IMR-90 (cell line): ENCODE results near the gene ARHGEF12. TPM values are rescaled to one million over a fixed set of nuclear protein-coding genes. Genes with fewer than 3 reads are reported as not detected.

Experiments
- ATAC-seq: fragments of 200-7000 bp; cut with Tn5 transposase; 2 replicates; pipeline ENCODE4 v1.9.1; 2020; ENCODE audit warnings: low read depth, mild to moderate bottlenecking, moderate library complexity
- BruUV-seq: library from RNA; stranded (reverse); fragments of 400-500 nt; replicated peaks from 2 replicates; lab custom pipeline; 2021; lab: Mats Ljungman, UMichigan
- CTCF ChIA-PET: fragments of 300-600 bp; formaldehyde crosslinking; extraction: SDS; loops from one replicate; lab custom pipeline; 2021; ENCODE audit warnings: antibody characterized with exemption; lab: Yijun Ruan, JAX
- POLR2A ChIA-PET: fragments of 300-600 bp; sonication (Branson Sonifier 250); formaldehyde crosslinking; loops from one replicate; lab custom pipeline; 2022; ENCODE audit warnings: antibody characterized with exemption; ENCODE audit not compliant: unreplicated experiment; lab: Charles Lee
- DNase-seq: peaks from one replicate; pipeline ENCODE4 v3.0.0; 2013
- H2AFZ ChIP-seq: replicated peaks from 2 replicates; pipeline ENCODE3; 2013; ENCODE audit warnings: low read length, mild to moderate bottlenecking; ENCODE audit not compliant: poor library complexity
- H2AK5ac ChIP-seq: 2 replicates; pipeline ENCODE4 v1.6.1; 2013; ENCODE audit warnings: low read depth, low read length, inconsistent platforms
- H2AK9ac ChIP-seq: replicated peaks from 2 replicates; pipeline ENCODE3; 2013; ENCODE audit warnings: mild to moderate bottlenecking, low read depth, low read length, moderate library complexity; ENCODE audit not compliant: poor library complexity
- H2BK120ac ChIP-seq: 2 replicates; pipeline ENCODE4 v1.6.1; 2013; ENCODE audit warnings: low read depth, low read length, inconsistent platforms
- H2BK15ac ChIP-seq: 3 replicates; pipeline ENCODE4 v1.6.1; 2013; ENCODE audit warnings: low read depth, low read length, inconsistent platforms
- H2BK20ac ChIP-seq: 2 replicates; pipeline ENCODE4 v1.6.1; 2013; ENCODE audit warnings: low read depth, mild to moderate bottlenecking, inconsistent platforms, low read length, moderate library complexity
- H2BK5ac ChIP-seq: 2 replicates; pipeline ENCODE4 v1.6.1; 2013; ENCODE audit warnings: mild to moderate bottlenecking, low read depth, low read length, inconsistent platforms; ENCODE audit not compliant: poor library complexity, severe bottlenecking
- H3K14ac ChIP-seq: replicated peaks from 2 replicates; pipeline ENCODE4 v1.6.1; 2013; ENCODE audit warnings: low read depth, low read length, inconsistent platforms
- H3K18ac ChIP-seq: 2 replicates; pipeline ENCODE4 v1.6.1; 2013; ENCODE audit warnings: low read depth, low read length, control low read depth
- H3K23ac ChIP-seq: 2 replicates; pipeline ENCODE4 v1.6.1; 2013; ENCODE audit warnings: low read depth, low read length, inconsistent platforms
- H3K27ac ChIP-seq: 2 replicates; pipeline ENCODE4 v1.5.1; 2013; ENCODE audit warnings: mild to moderate bottlenecking, control low read depth, low read length; ENCODE audit not compliant: insufficient read depth
- H3K27me3 ChIP-seq: 2 replicates; pipeline ENCODE4 v1.6.1; 2013; ENCODE audit warnings: low read length; ENCODE audit not compliant: control insufficient read depth, insufficient read depth
- H3K36me3 ChIP-seq: 2 replicates; pipeline ENCODE4 v1.6.1; 2013; ENCODE audit warnings: low read length, mixed read lengths; ENCODE audit not compliant: control insufficient read depth, insufficient read depth
- H3K4ac ChIP-seq: 2 replicates; pipeline ENCODE4 v1.6.1; 2013; ENCODE audit warnings: low read depth, low read length, inconsistent platforms
- H3K4me1 ChIP-seq: 2 replicates; pipeline ENCODE4 v1.6.1; 2013; ENCODE audit warnings: low read length, mixed read lengths; ENCODE audit not compliant: control insufficient read depth, insufficient read depth
- H3K4me2 ChIP-seq: 2 replicates; pipeline ENCODE4 v1.6.1; 2013; ENCODE audit warnings: low read depth, mild to moderate bottlenecking, control low read depth, low read length, moderate library complexity
- H3K4me3 ChIP-seq: 2 replicates; pipeline ENCODE4 v1.5.1; 2013; ENCODE audit warnings: low read depth, mild to moderate bottlenecking, control low read depth, low read length, moderate library complexity; ENCODE audit not compliant: insufficient read depth
- H3K56ac ChIP-seq: 2 replicates; pipeline ENCODE4 v1.6.1; 2013; ENCODE audit warnings: low read length, inconsistent platforms; ENCODE audit not compliant: insufficient read depth; ENCODE audit errors: extremely low read depth
- H3K79me1 ChIP-seq, 2 experiments: 2 replicates each; pipeline ENCODE4 v1.6.1; 2013; ENCODE audit warnings: low read length in 2 of 2, inconsistent platforms in 1 of 2, low read depth in 1 of 2
- H3K9ac ChIP-seq: 2 replicates; pipeline ENCODE4 v1.6.1; 2013; ENCODE audit warnings: low read depth, low read length, control low read depth
- H3K9me1 ChIP-seq: 2 replicates; pipeline ENCODE4 v1.6.1; 2013; ENCODE audit warnings: low read length, inconsistent platforms; ENCODE audit not compliant: insufficient read depth
- H3K9me3 ChIP-seq: 2 replicates; pipeline ENCODE4 v1.6.1; 2013; ENCODE audit warnings: low read length; ENCODE audit not compliant: control insufficient read depth, insufficient read depth
- H4K20me1 ChIP-seq: 2 replicates; pipeline ENCODE4 v1.6.1; 2013; ENCODE audit warnings: low read length, inconsistent platforms; ENCODE audit not compliant: insufficient read depth
- H4K5ac ChIP-seq: 2 replicates; pipeline ENCODE4 v1.6.1; 2013; ENCODE audit warnings: mild to moderate bottlenecking, low read depth, low read length, control low read depth
- H4K8ac ChIP-seq, 2 experiments: 2 replicates each; pipeline ENCODE4 v1.6.1; 2013; ENCODE audit warnings: low read depth in 2 of 2, low read length in 2 of 2, control low read depth in 1 of 2, inconsistent platforms in 1 of 2
- H4K91ac ChIP-seq: 2 replicates; pipeline ENCODE4 v1.6.1; 2013; ENCODE audit warnings: low read depth, low read length, inconsistent platforms; ENCODE audit not compliant: insufficient read depth
- BHLHE40 ChIP-seq: fragments of 150-350 bp; IDR thresholded peaks from 2 replicates; pipeline ENCODE4 v1.6.1; 2016; ENCODE audit warnings: mild to moderate bottlenecking, low read depth, low read length
- ELK1 ChIP-seq: fragments of 150-350 bp; IDR thresholded peaks from 2 replicates; pipeline ENCODE4 v1.6.1; 2016; ENCODE audit warnings: low read depth, mild to moderate bottlenecking, low read length, moderate library complexity, borderline replicate concordance
- MAZ ChIP-seq: IDR thresholded peaks from 2 replicates; pipeline ENCODE4 v1.6.1; 2012; ENCODE audit warnings: low read depth, mild to moderate bottlenecking, low read length, improper control_type of control experiment, moderate library complexity, borderline replicate concordance
- NFE2L2 ChIP-seq: fragments of 150-350 bp; IDR thresholded peaks from 2 replicates; pipeline ENCODE4 v1.6.1; 2016; ENCODE audit warnings: low read depth, mild to moderate bottlenecking, low read length
- POLR2A ChIP-seq: IDR thresholded peaks from 2 replicates; pipeline ENCODE4 v1.6.1; 2012; ENCODE audit warnings: mild to moderate bottlenecking, low read depth, low read length
- USF2 ChIP-seq: fragments of 150-350 bp; IDR thresholded peaks from 2 replicates; pipeline ENCODE4 v1.6.1; 2017; ENCODE audit warnings: mild to moderate bottlenecking, antibody characterized with exemption, low read length, low read depth
- WGBS, 2 experiments: methylation state at CpG; one replicate each; pipeline versions ENCODE4 v1.1.5 to v1.1.7; 2013; ENCODE audit warnings: missing lambda C conversion rate in 2 of 2; ENCODE audit not compliant: insufficient read length in 1 of 2; ENCODE audit errors: extremely low coverage in 2 of 2; 5-methylcytosine and 5-hydroxymethylcytosine counted together
- dilution Hi-C: fragments of 300-500 bp; cut with HindIII; formaldehyde crosslinking; loops from one replicate; pipeline ENCODE4 v1.14.3; 2018; ENCODE audit warnings: low sequenced_read_pairs; ENCODE audit not compliant: unreplicated experiment
- in situ Hi-C: fragments of 300-500 bp; cut with MboI; formaldehyde crosslinking; loops from 3 replicates; pipeline ENCODE4 v1.14.3; 2019; ENCODE audit warnings: low sequenced_read_pairs, inconsistent platforms, mixed read lengths
- intact Hi-C: fragments of 100-400 bp; cut with micrococcal nuclease; formaldehyde crosslinking; loops from 2 replicates; pipeline ENCODE4 v1.10.0; 2022
- polyA plus RNA-seq, 3 experiments: library from polyadenylated mRNA; depleted of rRNA; stranded (reverse); fragments of >200 nt; gene quantifications; 2 replicates each; pipeline ENCODE4 v1.2.3, GENCODE V29; 2012; ENCODE audit warnings: low replicate concordance in 1 of 3
- total RNA-seq: library from RNA; depleted of rRNA; stranded (reverse); fragments of >200 nt; gene quantifications from 2 replicates; pipeline ENCODE4 v1.2.3, GENCODE V29; 2012

Gene ARHGEF12
- total and polyA plus RNA-seq, 2 of the 4 experiments (the other 2 are of a cell fraction), result 25.5 to 115 TPM

GRCh38 chr11:120392314-120392713 is 56.1 kb downstream of the ARHGEF12 start:
- peak overlapping the region; percentile 64; the same call in 1 of the 2 replicates for H3K18ac ChIP-seq
- no peak for TF ChIP-seq USF2
- no peak for TF ChIP-seq MAZ
- TF ChIP-seq POLR2A, result no peak
- TF ChIP-seq NFE2L2, result no peak
- no peak for TF ChIP-seq ELK1
- TF ChIP-seq BHLHE40, result no peak
- H4K20me1 ChIP-seq, result peaks cover 42% of the 10 kb centered on the region; the same call in 1 of the 2 replicates
- POLR2A ChIA-PET, result interaction anchor here (0.6 kb wide), 1 partner anchor 75 kb away, joined by 5 read pairs; no protein-coding TSS in a partner anchor
- no peaks in the 10 kb centered on the region for H3K9me3 ChIP-seq
- no peak for ATAC-seq
- no peak overlapping the region for H2AK9ac ChIP-seq
- no peak overlapping the region for H3K4me3 ChIP-seq
- no peaks in the 10 kb centered on the region for H3K36me3 ChIP-seq
- no peak overlapping the region for H3K56ac ChIP-seq
- CTCF ChIA-PET, result interaction anchor here (0.6 kb wide), 2 partner anchors 15 to 35 kb away, joined by 4 to 5 read pairs; no protein-coding TSS in a partner anchor
- dilution Hi-C loops (no loop called here), in situ Hi-C loops (no loop called here), intact Hi-C loops (no loop called here)
- no peak overlapping the region for H2AFZ ChIP-seq
- no peaks in the 10 kb centered on the region for H3K27me3 ChIP-seq
- DNase-seq, result no peak
- peak overlapping the region; percentile 48; the same call in 1 of the 2 replicates for H2BK120ac ChIP-seq
- H4K91ac ChIP-seq, result no peak overlapping the region
- peaks cover 11% of the 10 kb centered on the region; the same call in 1 of the 2 replicates for H3K4me1 ChIP-seq
- H2BK15ac ChIP-seq, result no peak overlapping the region
- peak overlapping the region; percentile 76 for H3K23ac ChIP-seq
- peak overlapping the region in 1 of 2 experiments; percentile 61; a peak in 2 of 4 replicates for H4K8ac ChIP-seq
- WGBS, 2 experiments, result 60% methylated on average over 1 of the region's 6 CpGs; no CpG with 5 or more reads in 1 of the 2 experiments
- H2BK20ac ChIP-seq, result peak overlapping the region; percentile 43
- H3K14ac ChIP-seq, result peak overlapping the region; percentile 85
- no peak overlapping the region for H3K9ac ChIP-seq
- H4K5ac ChIP-seq, result peak overlapping the region; percentile 75; the same call in 1 of the 2 replicates
- H2BK5ac ChIP-seq, result peak overlapping the region; percentile 65
- BruUV-seq, result no TSS peak
- H3K79me1 ChIP-seq, result peaks cover 21 to 58% of the 10 kb centered on the region in 2 experiments
- H3K4me2 ChIP-seq, result peak overlapping the region; percentile 46; the same call in 1 of the 2 replicates
- peak overlapping the region; percentile 36; the same call in 1 of the 2 replicates for H2AK5ac ChIP-seq
- no peaks in the 10 kb centered on the region for H3K9me1 ChIP-seq
- H3K27ac ChIP-seq, result no peak overlapping the region
- peak overlapping the region; percentile 14; the same call in 1 of the 2 replicates for H3K4ac ChIP-seq
